SK-N-SH treated with all-trans-retinoic acid at 6 μM for 48 hours (cell line): ENCODE results near the gene POU6F2.

ENCODE experiments used
- ARNTL ChIP-seq: fragments of 450-650 bp; formaldehyde crosslinking; IDR thresholded peaks from 2 replicates; pipeline ENCODE4 v1.5.0; 2020; ENCODE audit warnings: low read depth, mild to moderate bottlenecking, moderate library complexity, borderline replicate concordance
- CSDC2 ChIP-seq: fragments of 250-450 bp; sonication (Bioruptor Pico); IDR thresholded peaks from 2 replicates; pipeline ENCODE4 v1.5.0; 2020; ENCODE audit warnings: mild to moderate bottlenecking, moderate library complexity
- ESRRG ChIP-seq: fragments of 250-450 bp; sonication (Bioruptor Pico); IDR thresholded peaks from 2 replicates; pipeline ENCODE4 v1.6.1; 2021; ENCODE audit warnings: mild to moderate bottlenecking
- GLIS3 ChIP-seq: fragments of 250-450 bp; sonication (Bioruptor Pico); IDR thresholded peaks from 2 replicates; pipeline ENCODE4 v1.5.0; 2020; ENCODE audit warnings: mild to moderate bottlenecking, moderate library complexity
- OSR1 ChIP-seq: fragments of 250-450 bp; sonication (Bioruptor Pico); IDR thresholded peaks from 2 replicates; pipeline ENCODE4 v1.8.0; 2022; ENCODE audit warnings: moderate library complexity, mild to moderate bottlenecking, inconsistent platforms
- PATZ1 ChIP-seq: fragments of 250-450 bp; sonication (Bioruptor Pico); IDR thresholded peaks from 2 replicates; pipeline ENCODE4 v1.8.0; 2020; ENCODE audit warnings: mild to moderate bottlenecking, moderate library complexity, borderline replicate concordance
- PPARA ChIP-seq: fragments of 250-450 bp; sonication (Bioruptor Pico); IDR thresholded peaks from 2 replicates; pipeline ENCODE4 v1.5.0; 2020; ENCODE audit warnings: mild to moderate bottlenecking, borderline replicate concordance
- RARB ChIP-seq: fragments of 250-450 bp; sonication (Bioruptor Pico); IDR thresholded peaks from 2 replicates; pipeline ENCODE4 v1.8.0; 2021; ENCODE audit warnings: mild to moderate bottlenecking, moderate library complexity
- SNAI2 ChIP-seq: fragments of 250-450 bp; sonication (Bioruptor Pico); IDR thresholded peaks from 2 replicates; pipeline ENCODE4 v1.5.0; 2020; ENCODE audit warnings: mild to moderate bottlenecking, moderate library complexity
- TOX ChIP-seq: fragments of 250-450 bp; sonication (Bioruptor Pico); IDR thresholded peaks from 2 replicates; pipeline ENCODE4 v1.8.0; 2021; ENCODE audit warnings: mild to moderate bottlenecking, moderate library complexity, borderline replicate concordance
- ZFP3 ChIP-seq: fragments of 250-450 bp; sonication (Bioruptor Pico); IDR thresholded peaks from 2 replicates; pipeline ENCODE4 v1.5.0; 2020; ENCODE audit warnings: mild to moderate bottlenecking, moderate library complexity
- ZNF70 ChIP-seq: fragments of 450-650 bp; formaldehyde crosslinking; IDR thresholded peaks from 2 replicates; pipeline ENCODE4 v1.5.0; 2020; ENCODE audit warnings: mild to moderate bottlenecking, moderate library complexity
- ZNF8 ChIP-seq: fragments of 450-650 bp; formaldehyde crosslinking; IDR thresholded peaks from 2 replicates; pipeline ENCODE4 v1.5.0; 2020; ENCODE audit warnings: mild to moderate bottlenecking, moderate library complexity
- TF ChIP-seq, protein P1 (sequence below): fragments of 250-450 bp; sonication (Bioruptor Pico); IDR thresholded peaks from 2 replicates; pipeline ENCODE4 v1.5.1; 2020; ENCODE audit warnings: low read depth, mild to moderate bottlenecking, moderate library complexity

DNA sequence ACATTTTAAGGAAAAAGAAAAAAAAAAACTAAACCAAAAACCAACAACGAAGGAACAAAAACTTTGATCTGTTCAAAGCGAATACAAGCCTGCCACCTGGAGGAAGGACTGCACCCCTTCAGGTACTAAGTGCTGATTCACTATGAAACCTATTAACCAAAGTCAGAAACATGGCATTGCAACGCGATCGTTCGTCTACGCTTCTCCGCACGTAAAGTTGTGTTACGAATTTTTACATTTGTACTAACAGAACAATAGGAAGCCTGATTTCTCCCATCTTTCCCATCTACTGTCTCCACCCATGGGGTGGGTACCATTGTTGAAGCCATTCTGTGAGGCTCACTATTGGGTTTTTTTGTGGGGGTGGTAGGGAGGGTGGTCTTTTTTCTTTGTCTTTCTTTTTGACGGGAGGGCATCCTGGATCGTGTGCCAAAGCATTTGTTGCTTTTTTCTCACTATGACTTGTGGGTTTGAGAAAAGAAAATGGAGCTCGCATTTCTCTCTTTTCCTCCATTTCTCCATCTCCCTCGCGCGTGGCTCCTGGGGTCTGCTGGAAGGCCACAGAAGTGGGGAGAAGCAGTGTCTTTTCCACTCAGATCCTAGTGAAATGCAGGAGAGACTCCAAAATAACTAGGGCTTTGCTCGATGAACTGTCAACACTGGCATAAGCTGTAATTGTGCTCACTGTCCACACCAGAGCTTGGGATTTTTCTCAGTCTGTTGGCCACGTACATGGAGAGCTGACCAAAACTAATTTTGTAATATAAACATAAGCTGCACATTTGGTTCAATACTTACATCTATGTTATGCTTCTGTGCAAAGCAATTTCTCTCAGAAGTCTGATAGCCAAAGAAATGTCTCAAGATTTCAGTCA is 487.6 kb downstream of the POU6F2 start:
- TF ChIP-seq RARB (CRISPR knock-in tag): no peak
- TF ChIP-seq CSDC2 (CRISPR knock-in tag): no peak
- no peak for TF ChIP-seq GLIS3 (CRISPR knock-in tag)
- no peak for TF ChIP-seq SNAI2 (CRISPR knock-in tag)
- TF ChIP-seq OSR1 (CRISPR knock-in tag): no peak
- no peak for TF ChIP-seq ZNF70 (CRISPR knock-in tag)
- TF ChIP-seq PATZ1 (CRISPR knock-in tag): no peak
- no peak for TF ChIP-seq ESRRG (CRISPR knock-in tag)
- TF ChIP-seq TOX (CRISPR knock-in tag): no peak
- TF ChIP-seq ZFP3 (CRISPR knock-in tag): no peak
- no peak for TF ChIP-seq ARNTL (CRISPR knock-in tag)
- TF ChIP-seq ZNF8 (CRISPR knock-in tag): no peak
- TF ChIP-seq, protein P1, sequence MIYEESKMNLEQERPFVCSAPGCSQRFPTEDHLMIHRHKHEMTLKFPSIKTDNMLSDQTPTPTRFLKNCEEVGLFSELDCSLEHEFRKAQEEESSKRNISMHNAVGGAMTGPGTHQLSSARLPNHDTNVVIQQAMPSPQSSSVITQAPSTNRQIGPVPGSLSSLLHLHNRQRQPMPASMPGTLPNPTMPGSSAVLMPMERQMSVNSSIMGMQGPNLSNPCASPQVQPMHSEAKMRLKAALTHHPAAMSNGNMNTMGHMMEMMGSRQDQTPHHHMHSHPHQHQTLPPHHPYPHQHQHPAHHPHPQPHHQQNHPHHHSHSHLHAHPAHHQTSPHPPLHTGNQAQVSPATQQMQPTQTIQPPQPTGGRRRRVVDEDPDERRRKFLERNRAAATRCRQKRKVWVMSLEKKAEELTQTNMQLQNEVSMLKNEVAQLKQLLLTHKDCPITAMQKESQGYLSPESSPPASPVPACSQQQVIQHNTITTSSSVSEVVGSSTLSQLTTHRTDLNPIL (CRISPR knock-in tag): no peak
- no peak for TF ChIP-seq PPARA (CRISPR knock-in tag)
